Ovary (tissue), 3 donors: ENCODE measurements around the gene C8B.

Source experiments
- CTCF ChIP-seq, 3 donors: fragments of 450-650 bp in 2 of 3; fragments of 200-600 bp in 1 of 3; IDR thresholded peaks; one replicate each; pipeline versions ENCODE4 v1.5.1 to v1.8.0; 2016 to 2022; ENCODE audit warnings: antibody characterized with exemption in 3 of 3, mild to moderate bottlenecking in 1 of 3
- POLR2A ChIP-seq: fragments of 450-650 bp; IDR thresholded peaks from one replicate; pipeline ENCODE4 v1.6.1; 2017; ENCODE audit warnings: antibody characterized with exemption, mild to moderate bottlenecking, moderate library complexity
- donor health status: DM: no; HTN: no; CAD: no.

GRCh38 chr1:56938646-56939045 is 27.2 kb downstream of the C8B start:
- TF ChIP-seq CTCF (IDR thresholded peaks at IDR 0.05): no peak
- TF ChIP-seq POLR2A: no peak
